HG02798 (cell line): ENCODE results near the gene SCAND1.

Experiments used
- ATAC-seq: cut with Tn5 transposase; IDR thresholded peaks from one replicate; pipeline ENCODE4 v1.9.1; 2021; ENCODE audit warnings: mild to moderate bottlenecking; ENCODE audit not compliant: unreplicated experiment, poor library complexity

Gene SCAND1

GRCh38 chr20:35908007-35908406, 46.3 kb downstream of the SCAND1 start:
- no peak for ATAC-seq

DNA sequence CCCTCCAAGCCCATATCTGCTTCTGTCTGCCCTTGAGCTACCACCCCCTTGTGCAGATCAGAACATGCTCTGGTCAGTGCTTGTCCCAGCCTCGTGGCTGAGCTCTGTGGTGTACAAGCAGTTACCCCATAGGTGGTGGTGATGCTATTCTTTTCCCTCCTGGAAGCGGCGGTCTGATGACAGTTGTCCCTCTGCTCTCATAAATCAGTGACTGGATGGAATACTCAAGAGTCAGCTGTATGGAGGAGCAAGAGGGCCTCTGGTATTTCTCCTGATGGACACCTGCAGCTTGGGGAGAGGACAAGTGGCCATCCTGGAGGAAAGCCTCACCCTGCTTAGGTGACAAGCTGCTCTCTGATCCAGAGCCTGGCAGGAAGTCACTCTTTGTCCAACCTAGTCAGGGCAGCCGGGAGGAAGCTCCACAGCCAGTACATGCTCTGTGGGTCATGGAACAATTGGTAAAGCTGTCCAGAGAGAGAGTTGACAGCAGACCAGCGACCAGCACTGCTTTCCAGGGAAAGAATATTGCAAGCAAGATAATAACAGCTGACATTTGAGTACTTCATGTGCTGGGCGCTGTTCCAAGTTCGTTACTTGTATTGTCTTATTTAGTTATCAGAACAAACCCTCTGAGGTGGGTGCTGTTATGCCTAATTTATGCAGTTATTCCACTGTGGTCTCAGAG, 47.1 kb downstream of the SCAND1 start:
- ATAC-seq: no peak

DNA sequence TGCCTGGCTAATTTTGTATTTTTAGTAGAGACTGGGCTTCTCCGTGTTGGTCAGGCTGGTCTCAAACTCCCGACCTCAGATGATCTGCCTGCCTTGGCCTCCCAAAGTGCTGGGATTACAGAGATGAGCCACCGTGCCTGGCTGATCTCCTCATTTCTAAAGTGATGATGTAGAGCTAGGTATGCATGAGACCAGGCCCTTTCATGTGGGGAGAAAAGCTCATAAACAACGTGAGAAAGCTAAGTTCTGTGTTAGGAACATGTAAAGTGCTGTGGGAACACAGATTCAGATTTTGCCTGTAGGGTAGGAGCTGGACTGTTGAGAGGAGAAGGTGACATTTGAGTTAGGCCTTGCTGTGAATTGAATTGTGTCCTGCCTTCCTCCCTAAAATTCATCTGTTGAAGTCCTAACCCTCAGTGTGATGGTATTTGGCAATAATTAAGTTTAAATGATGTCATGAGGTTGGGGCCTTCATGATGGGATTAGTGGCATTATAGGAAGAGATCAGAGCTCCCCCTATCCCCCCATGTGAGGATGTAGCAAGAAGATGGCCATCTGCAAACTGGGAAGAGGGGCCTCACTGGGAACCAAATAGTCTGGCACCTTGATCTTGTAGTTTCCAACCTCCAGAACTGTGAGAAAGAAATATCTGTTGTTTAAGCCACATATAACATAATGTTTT, 49.2 kb downstream of the SCAND1 start:
- no peak for ATAC-seq

DNA sequence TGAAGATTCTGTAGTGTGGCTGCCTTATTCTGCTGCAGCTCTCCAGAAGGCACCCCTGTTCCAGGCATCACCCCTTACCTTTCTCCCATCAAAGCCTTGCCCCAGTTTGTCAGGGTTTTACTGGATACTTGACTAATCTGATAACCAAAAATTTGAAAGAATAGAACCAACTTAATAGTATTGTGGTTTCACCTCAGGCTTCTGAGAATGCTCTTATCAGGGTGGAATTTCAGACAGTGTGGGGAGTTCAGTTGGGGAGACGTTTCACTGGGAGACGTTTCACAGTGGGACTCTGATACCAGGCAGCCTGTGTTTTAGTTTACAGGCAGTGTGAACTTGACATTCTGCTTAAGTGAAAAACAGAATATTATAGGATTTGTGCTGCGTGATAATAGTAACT, 50.5 kb downstream of the SCAND1 start:
- no peak for ATAC-seq
